Activated CD8-positive, alpha-beta T cell treated with anti-CD3 and anti-CD28 coated beads for 36 hours (primary cell): Measurements from ENCODE around the gene DUSP23. TPM values are rescaled to one million over a fixed set of nuclear protein-coding genes. Genes with fewer than 3 reads are reported as not detected.

Source experiments
- ATAC-seq: fragments of 200-7000 bp; cut with Tn5 transposase; one replicate; pipeline ENCODE4 v1.10.0; 2021; ENCODE audit warnings: mild to moderate bottlenecking, moderate library complexity
- CTCF ChIA-PET: fragments of 350-600 bp; sonication (Branson Sonifier 250); formaldehyde crosslinking; loops from one replicate; lab custom pipeline; 2021; ENCODE audit warnings: antibody characterized with exemption; lab: Charles Lee
- POLR2A ChIA-PET: fragments of 350-600 bp; sonication (Branson Sonifier 250); formaldehyde crosslinking; loops from one replicate; lab custom pipeline; 2021; ENCODE audit warnings: antibody characterized with exemption; lab: Charles Lee
- DNase-seq: peaks from one replicate; pipeline ENCODE4 v3.0.0-alpha.2; 2020
- H3K27ac Mint-ChIP-seq: one replicate; pipeline ENCODE4 v1.8.0; 2021; ENCODE audit warnings: mild to moderate bottlenecking, mixed read lengths
- H3K27me3 Mint-ChIP-seq: one replicate; pipeline ENCODE4 v1.8.0; 2021; ENCODE audit warnings: mixed read lengths
- H3K36me3 Mint-ChIP-seq: one replicate; pipeline ENCODE4 v1.8.0; 2021; ENCODE audit warnings: low read depth, mixed read lengths
- H3K4me1 Mint-ChIP-seq: one replicate; pipeline ENCODE4 v1.8.0; 2021; ENCODE audit warnings: low read depth, mixed read lengths
- H3K4me3 Mint-ChIP-seq: one replicate; pipeline ENCODE4 v1.8.0; 2021; ENCODE audit warnings: mild to moderate bottlenecking, moderate library complexity, mixed read lengths
- H3K9me3 Mint-ChIP-seq: one replicate; pipeline ENCODE4 v1.8.0; 2021; ENCODE audit warnings: mixed read lengths
- CTCF ChIP-seq: fragments of 200-600 bp; IDR thresholded peaks from one replicate; pipeline ENCODE4 v1.8.0; 2022; ENCODE audit warnings: antibody characterized with exemption, mild to moderate bottlenecking
- intact Hi-C: fragments of 100-400 bp; cut with micrococcal nuclease; formaldehyde crosslinking; loops from one replicate; pipeline ENCODE4 v1.10.0; 2022
- total RNA-seq, 2 experiments: library from RNA; stranded (reverse); gene quantifications; one replicate each; pipeline ENCODE4 v1.2.3, GENCODE V29; 2021

Gene DUSP23
- total RNA-seq, 2 experiments from 2014 or later, result 27.2 TPM

- H3K27ac Mint-ChIP-seq, result no peak overlapping the region
- POLR2A ChIA-PET, result interaction anchor here (1.8 to 1.9 kb wide), 2 partner anchors 28 to 126 kb away, joined by 5 to 6 read pairs; partner anchors contain the start of genes SLAMF8 and TAGLN2
- CTCF ChIA-PET, result interaction anchor here (0.7 to 18.8 kb wide), 41 partner anchors 10 to 665 kb away, joined by 3 to 482 read pairs (median 6); partner anchors contain the start of genes DUSP23 and SLAMF8
- peaks cover 37% of the 10 kb centered on the region for H3K4me1 Mint-ChIP-seq
- no peaks in the 10 kb centered on the region for H3K9me3 Mint-ChIP-seq
- intact Hi-C loops, result loop anchor here (1.0 to 5.0 kb wide), 2 partner anchors 92 to 208 kb away; no protein-coding TSS in a partner anchor
- H3K36me3 Mint-ChIP-seq, result no peaks in the 10 kb centered on the region
- peak; percentile 77 for TF ChIP-seq CTCF
- peaks cover 1% of the 10 kb centered on the region for H3K27me3 Mint-ChIP-seq
- H3K4me3 Mint-ChIP-seq, result no peak overlapping the region
- ATAC-seq, result peak; percentile 52
- DNase-seq, result peak; percentile 70
These were observed 18.1 kb downstream of the DUSP23 start for GRCh38 chr1:159798893-159799292.

GRCh38 chr1:159799446-159799985 is 18.8 kb downstream of the DUSP23 start:
- ATAC-seq (no peak), DNase-seq (no peak)
- Mint-ChIP-seq H3K9me3 (no peaks in the 10 kb centered on the region), H3K36me3 (no peaks in the 10 kb centered on the region), H3K27ac (no peak overlapping the region), H3K4me3 (no peak overlapping the region), H3K4me1 (peaks cover 41% of the 10 kb centered on the region), H3K27me3 (no peaks in the 10 kb centered on the region)
- ChIA-PET POLR2A (interaction anchor here (1.2 to 1.9 kb wide), 3 partner anchors 19 to 126 kb away, joined by 3 to 6 read pairs (median 5); partner anchors contain the start of genes DUSP23, SLAMF8 and TAGLN2), CTCF (interaction anchor here (0.7 to 18.8 kb wide), 41 partner anchors 9 to 666 kb away, joined by 3 to 482 read pairs (median 5); partner anchors contain the start of genes DUSP23 and SLAMF8)
- no peak for TF ChIP-seq CTCF
- intact Hi-C loops, result loop anchor here (5.0 kb wide), 1 partner anchor 208 kb away; no protein-coding TSS in a partner anchor

GRCh38 chr1:159800177-159800930 is 19.6 kb downstream of the DUSP23 start:
- Mint-ChIP-seq H3K27me3 (no peaks in the 10 kb centered on the region), H3K4me1 (peaks cover 43% of the 10 kb centered on the region), H3K27ac (peak overlapping the region; percentile 16), H3K36me3 (no peaks in the 10 kb centered on the region), H3K9me3 (no peaks in the 10 kb centered on the region), H3K4me3 (no peak overlapping the region)
- ChIA-PET CTCF (interaction anchor here (0.9 to 18.8 kb wide), 19 partner anchors 8 to 586 kb away, joined by 3 to 482 read pairs (median 9); partner anchors contain the start of gene DUSP23), POLR2A (interaction anchor here (1.2 to 1.9 kb wide), 3 partner anchors 20 to 125 kb away, joined by 3 to 6 read pairs (median 5); partner anchors contain the start of genes DUSP23, SLAMF8 and TAGLN2)
- ATAC-seq (peak; percentile 73), DNase-seq (peak; percentile 51)
- no peak for TF ChIP-seq CTCF
- intact Hi-C loops, result no loop called here

GRCh38 chr1:159802111-159802510 is 21.3 kb downstream of the DUSP23 start, which contains the start of gene FCRL6:
FCRL6 (plus strand) TSS chr1:159802360; CDS start chr1:159802425, 65 bp downstream.
- H3K9me3 Mint-ChIP-seq, result no peaks in the 10 kb centered on the region

More at GRCh38 chr1:159802111-159802510, 21.3 kb downstream of the DUSP23 start, which contains the start of gene FCRL6:
- H3K4me1 Mint-ChIP-seq, result peaks cover 43% of the 10 kb centered on the region
- DNase-seq (no peak), ATAC-seq (no peak)
- no peaks in the 10 kb centered on the region for H3K27me3 Mint-ChIP-seq
- H3K36me3 Mint-ChIP-seq, result no peaks in the 10 kb centered on the region
- intact Hi-C loops, result no loop called here
- peak within 1 kb of the TSS; percentile 1 for H3K4me3 Mint-ChIP-seq
- POLR2A ChIA-PET, result no interaction called here
- CTCF ChIA-PET, result interaction anchor here (0.7 to 18.8 kb wide), 9 partner anchors 9 to 205 kb away, joined by 3 to 482 read pairs (median 6); partner anchors contain the start of gene DUSP23
- no peak for TF ChIP-seq CTCF
- peak within 1 kb of the TSS; percentile 23 for H3K27ac Mint-ChIP-seq
